HEK293 (cell line): ENCODE measurements around the gene YPEL4.
A peak's percentile ranks its signal among the peaks of the same experiment; 100 is the strongest.

Experiments
- CTCF ChIA-PET: fragments of 350-600 bp; formaldehyde crosslinking; extraction: SDS; loops from one replicate; lab custom pipeline; 2021; ENCODE audit warnings: antibody characterized with exemption; lab: Yijun Ruan, JAX
- POLR2A ChIA-PET: fragments of 300-600 bp; formaldehyde crosslinking; extraction: SDS; loops from one replicate; lab custom pipeline; 2020; ENCODE audit warnings: antibody characterized with exemption, inconsistent platforms; lab: Yijun Ruan, JAX
- H3K27ac ChIP-seq: fragments of 200-500 bp; sonication (Bioruptor generic); 2 replicates; pipeline ENCODE4 v1.5.1; 2014; ENCODE audit warnings: low read depth, low read length, control low read depth, inconsistent platforms; ENCODE audit errors: extremely low read depth
- H3K36me3 ChIP-seq, 2 experiments: fragments of 200-500 bp in 1 of 2; sonication (Bioruptor generic) in 1 of 2; 1 replicate in 1 of 2; 2 replicates in 1 of 2; pipeline ENCODE4 v1.5.1; 2014 to 2017; ENCODE audit warnings: inconsistent platforms in 2 of 2, low read length in 2 of 2; ENCODE audit not compliant: control insufficient read depth in 2 of 2, insufficient read depth in 1 of 2
- H3K4me1 ChIP-seq: fragments of 200-500 bp; sonication (Bioruptor generic); 2 replicates; pipeline ENCODE4 v1.5.1; 2014; ENCODE audit warnings: mild to moderate bottlenecking, low read length, inconsistent platforms; ENCODE audit not compliant: control insufficient read depth, insufficient read depth
- H3K4me3 ChIP-seq: 2 replicates; pipeline ENCODE4 v1.5.1; 2011; ENCODE audit warnings: low read depth, mild to moderate bottlenecking, control low read depth, low read length, moderate library complexity
- H3K9me3 ChIP-seq: fragments of 200-500 bp; sonication (Bioruptor generic); 2 replicates; pipeline ENCODE4 v1.5.1; 2014; ENCODE audit warnings: low read depth, low read length, inconsistent platforms; ENCODE audit not compliant: control insufficient read depth, insufficient read depth
- ZBTB48 ChIP-seq: fragments of 450-650 bp; formaldehyde crosslinking; IDR thresholded peaks from 2 replicates; pipeline ENCODE4 v1.5.1; 2016; ENCODE audit warnings: missing biosample characterization, missing genetic modification characterization
- ZBTB8A ChIP-seq: fragments of 450-650 bp; formaldehyde crosslinking; IDR thresholded peaks from 2 replicates; pipeline ENCODE4 v1.5.1; 2016; ENCODE audit warnings: missing biosample characterization, missing genetic modification characterization
- ZFP3 ChIP-seq: fragments of 450-650 bp; formaldehyde crosslinking; IDR thresholded peaks from 2 replicates; pipeline ENCODE4 v1.5.1; 2016; ENCODE audit warnings: low read depth, missing biosample characterization, missing genetic modification characterization
- ZFP69B ChIP-seq: fragments of 450-650 bp; formaldehyde crosslinking; IDR thresholded peaks from 2 replicates; pipeline ENCODE4 v1.5.1; 2016; ENCODE audit warnings: missing biosample characterization, missing genetic modification characterization
- ZNF121 ChIP-seq: fragments of 450-650 bp; formaldehyde crosslinking; IDR thresholded peaks from 2 replicates; pipeline ENCODE4 v1.5.1; 2016; ENCODE audit warnings: missing biosample characterization, missing genetic modification characterization
- ZNF169 ChIP-seq: fragments of 450-650 bp; formaldehyde crosslinking; IDR thresholded peaks from 2 replicates; pipeline ENCODE4 v1.5.1; 2016; ENCODE audit warnings: missing biosample characterization, missing genetic modification characterization
- ZNF175 ChIP-seq: fragments of 450-650 bp; formaldehyde crosslinking; IDR thresholded peaks from 2 replicates; pipeline ENCODE4 v1.5.1; 2016; ENCODE audit warnings: missing biosample characterization, missing genetic modification characterization
- ZNF223 ChIP-seq: fragments of 450-650 bp; formaldehyde crosslinking; IDR thresholded peaks from 2 replicates; pipeline ENCODE4 v1.5.1; 2016; ENCODE audit warnings: missing biosample characterization, missing genetic modification characterization
- ZNF24 ChIP-seq: fragments of 450-650 bp; formaldehyde crosslinking; IDR thresholded peaks from 2 replicates; pipeline ENCODE4 v1.5.1; 2016; ENCODE audit warnings: missing biosample characterization, missing genetic modification characterization
- ZNF350 ChIP-seq: fragments of 450-650 bp; formaldehyde crosslinking; IDR thresholded peaks from 2 replicates; pipeline ENCODE4 v1.5.0; 2017; ENCODE audit warnings: missing biosample characterization, mild to moderate bottlenecking, missing genetic modification characterization
- ZNF398 ChIP-seq: fragments of 450-650 bp; formaldehyde crosslinking; IDR thresholded peaks from 2 replicates; pipeline ENCODE4 v1.5.1; 2017; ENCODE audit warnings: missing biosample characterization, missing genetic modification characterization
- ZNF501 ChIP-seq: fragments of 450-650 bp; formaldehyde crosslinking; IDR thresholded peaks from 2 replicates; pipeline ENCODE4 v1.5.1; 2016; ENCODE audit warnings: missing biosample characterization, missing genetic modification characterization
- ZNF777 ChIP-seq: fragments of 450-650 bp; formaldehyde crosslinking; IDR thresholded peaks from 2 replicates; pipeline ENCODE4 v1.5.1; 2017; ENCODE audit warnings: missing biosample characterization, missing genetic modification characterization, borderline replicate concordance
- ZNF830 ChIP-seq: fragments of 450-650 bp; IDR thresholded peaks from 2 replicates; pipeline ENCODE4 v1.5.0; 2018; ENCODE audit warnings: missing biosample characterization, missing genetic modification characterization, low read depth, mild to moderate bottlenecking, moderate library complexity
- ZXDB ChIP-seq: fragments of 450-650 bp; formaldehyde crosslinking; IDR thresholded peaks from 2 replicates; pipeline ENCODE4 v1.5.1; 2016; ENCODE audit warnings: missing biosample characterization, missing genetic modification characterization
- TF ChIP-seq, protein P1 (sequence below): fragments of 450-650 bp; formaldehyde crosslinking; IDR thresholded peaks from 2 replicates; pipeline ENCODE4 v1.5.1; 2016; ENCODE audit warnings: missing biosample characterization, missing genetic modification characterization
- TF ChIP-seq, protein P2 (sequence below): fragments of 450-650 bp; formaldehyde crosslinking; IDR thresholded peaks from 2 replicates; pipeline ENCODE4 v1.5.1; 2016; ENCODE audit warnings: missing biosample characterization, missing genetic modification characterization
- TF ChIP-seq, protein P3 (sequence below): fragments of 450-650 bp; formaldehyde crosslinking; conservative IDR thresholded peaks from 2 replicates; pipeline ENCODE4 v1.5.1; 2016; ENCODE audit warnings: low read depth, missing biosample characterization, missing genetic modification characterization

Gene YPEL4

DNA sequence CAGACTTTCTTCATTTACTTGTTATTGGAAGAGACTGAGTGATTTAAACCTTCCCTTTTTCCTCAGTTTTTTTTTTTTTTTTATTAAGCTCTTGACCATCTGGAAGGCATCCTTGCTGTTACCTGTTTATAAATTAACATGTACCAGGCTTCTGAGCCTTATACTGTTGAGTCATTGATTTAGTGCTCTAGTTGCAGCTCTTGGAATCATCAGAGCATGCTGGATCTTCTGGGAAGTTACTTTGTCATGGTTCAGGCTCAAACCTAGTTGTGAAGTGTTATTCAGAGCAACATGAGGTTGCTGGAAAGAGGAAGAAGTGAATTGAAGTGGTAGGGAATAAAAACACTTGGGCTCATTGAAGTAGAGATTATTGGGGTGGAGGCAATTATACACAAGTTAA lies 24.5 kb upstream of the YPEL4 start:
- H3K36me3 ChIP-seq, result peaks cover 5 to 66% of the 10 kb centered on the region in 2 experiments

GRCh38 chr11:57668434-57668782 lies 18.7 kb upstream of the YPEL4 start:
- H3K36me3 ChIP-seq, result peaks cover 2 to 25% of the 10 kb centered on the region in 2 experiments; a peak in 2 of 3 replicates
- ChIA-PET POLR2A (no interaction called here), CTCF (no interaction called here)
- TF ChIP-seq ZNF501 (tag by site-specific recombination) (0 out of 2 replicates have a peak, but pooled peaks have one; percentile 11), ZNF24 (tag by site-specific recombination) (no peak), ZNF350 (tag by site-specific recombination) (no peak), ZBTB8A (tag by site-specific recombination) (peak; percentile 92), ZBTB48 (tag by site-specific recombination) (no peak), ZNF398 (tag by site-specific recombination) (0 out of 2 replicates have a peak, but pooled peaks have one; percentile 24), ZFP69B (tag by site-specific recombination) (0 out of 2 replicates have a peak, but pooled peaks have one; percentile 14), ZNF223 (no peak), ZNF777 (tag by site-specific recombination) (no peak), ZXDB (tag by site-specific recombination) (peak; percentile 22; the same call in 1 of the 2 replicates)
- TF ChIP-seq, protein P1, sequence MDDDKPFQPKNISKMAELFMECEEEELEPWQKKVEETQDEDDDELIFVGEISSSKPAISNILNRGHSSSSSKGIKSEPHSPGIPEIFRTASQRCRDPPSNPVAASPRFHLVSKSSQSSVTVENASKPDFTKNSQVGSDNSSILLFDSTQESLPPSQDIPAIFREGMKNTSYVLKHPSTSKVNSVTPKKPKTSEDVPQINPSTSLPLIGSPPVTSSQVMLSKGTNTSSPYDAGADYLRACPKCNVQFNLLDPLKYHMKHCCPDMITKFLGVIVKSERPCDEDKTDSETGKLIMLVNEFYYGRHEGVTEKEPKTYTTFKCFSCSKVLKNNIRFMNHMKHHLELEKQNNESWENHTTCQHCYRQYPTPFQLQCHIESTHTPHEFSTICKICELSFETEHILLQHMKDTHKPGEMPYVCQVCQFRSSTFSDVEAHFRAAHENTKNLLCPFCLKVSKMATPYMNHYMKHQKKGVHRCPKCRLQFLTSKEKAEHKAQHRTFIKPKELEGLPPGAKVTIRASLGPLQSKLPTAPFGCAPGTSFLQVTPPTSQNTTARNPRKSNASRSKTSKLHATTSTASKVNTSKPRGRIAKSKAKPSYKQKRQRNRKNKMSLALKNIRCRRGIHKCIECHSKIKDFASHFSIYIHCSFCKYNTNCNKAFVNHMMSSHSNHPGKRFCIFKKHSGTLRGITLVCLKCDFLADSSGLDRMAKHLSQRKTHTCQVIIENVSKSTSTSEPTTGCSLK (tag by site-specific recombination), result no peak
- TF ChIP-seq, protein P2, sequence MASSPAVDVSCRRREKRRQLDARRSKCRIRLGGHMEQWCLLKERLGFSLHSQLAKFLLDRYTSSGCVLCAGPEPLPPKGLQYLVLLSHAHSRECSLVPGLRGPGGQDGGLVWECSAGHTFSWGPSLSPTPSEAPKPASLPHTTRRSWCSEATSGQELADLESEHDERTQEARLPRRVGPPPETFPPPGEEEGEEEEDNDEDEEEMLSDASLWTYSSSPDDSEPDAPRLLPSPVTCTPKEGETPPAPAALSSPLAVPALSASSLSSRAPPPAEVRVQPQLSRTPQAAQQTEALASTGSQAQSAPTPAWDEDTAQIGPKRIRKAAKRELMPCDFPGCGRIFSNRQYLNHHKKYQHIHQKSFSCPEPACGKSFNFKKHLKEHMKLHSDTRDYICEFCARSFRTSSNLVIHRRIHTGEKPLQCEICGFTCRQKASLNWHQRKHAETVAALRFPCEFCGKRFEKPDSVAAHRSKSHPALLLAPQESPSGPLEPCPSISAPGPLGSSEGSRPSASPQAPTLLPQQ (tag by site-specific recombination), result peak; percentile 81; the same call in 1 of the 2 replicates
- TF ChIP-seq, protein P3, sequence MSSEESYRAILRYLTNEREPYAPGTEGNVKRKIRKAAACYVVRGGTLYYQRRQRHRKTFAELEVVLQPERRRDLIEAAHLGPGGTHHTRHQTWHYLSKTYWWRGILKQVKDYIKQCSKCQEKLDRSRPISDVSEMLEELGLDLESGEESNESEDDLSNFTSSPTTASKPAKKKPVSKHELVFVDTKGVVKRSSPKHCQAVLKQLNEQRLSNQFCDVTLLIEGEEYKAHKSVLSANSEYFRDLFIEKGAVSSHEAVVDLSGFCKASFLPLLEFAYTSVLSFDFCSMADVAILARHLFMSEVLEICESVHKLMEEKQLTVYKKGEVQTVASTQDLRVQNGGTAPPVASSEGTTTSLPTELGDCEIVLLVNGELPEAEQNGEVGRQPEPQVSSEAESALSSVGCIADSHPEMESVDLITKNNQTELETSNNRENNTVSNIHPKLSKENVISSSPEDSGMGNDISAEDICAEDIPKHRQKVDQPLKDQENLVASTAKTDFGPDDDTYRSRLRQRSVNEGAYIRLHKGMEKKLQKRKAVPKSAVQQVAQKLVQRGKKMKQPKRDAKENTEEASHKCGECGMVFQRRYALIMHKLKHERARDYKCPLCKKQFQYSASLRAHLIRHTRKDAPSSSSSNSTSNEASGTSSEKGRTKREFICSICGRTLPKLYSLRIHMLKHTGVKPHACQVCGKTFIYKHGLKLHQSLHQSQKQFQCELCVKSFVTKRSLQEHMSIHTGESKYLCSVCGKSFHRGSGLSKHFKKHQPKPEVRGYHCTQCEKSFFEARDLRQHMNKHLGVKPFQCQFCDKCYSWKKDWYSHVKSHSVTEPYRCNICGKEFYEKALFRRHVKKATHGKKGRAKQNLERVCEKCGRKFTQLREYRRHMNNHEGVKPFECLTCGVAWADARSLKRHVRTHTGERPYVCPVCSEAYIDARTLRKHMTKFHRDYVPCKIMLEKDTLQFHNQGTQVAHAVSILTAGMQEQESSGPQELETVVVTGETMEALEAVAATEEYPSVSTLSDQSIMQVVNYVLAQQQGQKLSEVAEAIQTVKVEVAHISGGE, result peak; percentile 67; the same call in 1 of the 2 replicates
- H3K9me3 ChIP-seq, result no peaks in the 10 kb centered on the region
- H3K27ac ChIP-seq, result peak overlapping the region; percentile 90
- peak overlapping the region; percentile 99 for H3K4me3 ChIP-seq
- no peaks in the 10 kb centered on the region for H3K4me1 ChIP-seq

More for the DNA sequence above, 24.5 kb upstream of the YPEL4 start:
- no peaks in the 10 kb centered on the region for H3K9me3 ChIP-seq
- CTCF ChIA-PET, result interaction anchor here (2.2 kb wide), 1 partner anchor 127 kb away, joined by 8 read pairs; no protein-coding TSS in a partner anchor
- POLR2A ChIA-PET, result no interaction called here
- no peak overlapping the region for H3K4me3 ChIP-seq
- no peak for TF ChIP-seq ZBTB48 (tag by site-specific recombination)
- no peak for TF ChIP-seq ZNF830 (tag by site-specific recombination)
- no peak for TF ChIP-seq ZNF24 (tag by site-specific recombination)
- no peak for TF ChIP-seq ZFP3 (tag by site-specific recombination)
- TF ChIP-seq ZNF121 (tag by site-specific recombination), result no peak
- TF ChIP-seq ZNF169 (tag by site-specific recombination), result no peak
- no peak for TF ChIP-seq ZNF175
- H3K4me1 ChIP-seq, result no peaks in the 10 kb centered on the region
- no peak overlapping the region for H3K27ac ChIP-seq
